OCI-LY1 (cell line): ENCODE results near the gene SNRNP40.

ENCODE experiments used
- H2AFZ ChIP-seq: fragments of 200-600 bp; sonication (generic), shearing (Covaris generic); 2 replicates; pipeline ENCODE4 v1.6.0; 2014; ENCODE audit warnings: antibody characterized with exemption, mild to moderate bottlenecking, low read length
- H3F3A ChIP-seq: fragments of 200-600 bp; sonication (generic), shearing (Covaris generic); 2 replicates; pipeline ENCODE4 v1.6.0; 2014; ENCODE audit warnings: mild to moderate bottlenecking, antibody characterized with exemption, low read length, moderate library complexity; ENCODE audit not compliant: insufficient read depth
- H3K27ac ChIP-seq: fragments of 200-600 bp; sonication (generic); 2 replicates; pipeline ENCODE4 v1.5.1; 2014; ENCODE audit warnings: low read length, mixed run types, mild to moderate bottlenecking, low read depth; ENCODE audit not compliant: poor library complexity, severe bottlenecking
- H3K27me3 ChIP-seq: fragments of 200-600 bp; sonication (generic); 2 replicates; pipeline ENCODE4 v1.6.0; 2014; ENCODE audit warnings: antibody characterized with exemption, mild to moderate bottlenecking, low read length, moderate library complexity; ENCODE audit not compliant: insufficient read depth
- H3K36me3 ChIP-seq: fragments of 200-600 bp; sonication (generic); 2 replicates; pipeline ENCODE4 v1.6.1; 2014; ENCODE audit warnings: mild to moderate bottlenecking, antibody characterized with exemption, low read length, moderate library complexity, mixed read lengths; ENCODE audit not compliant: insufficient read depth
- H3K4me1 ChIP-seq: fragments of 200-600 bp; sonication (generic); 2 replicates; pipeline ENCODE4 v1.5.1; 2014; ENCODE audit warnings: mild to moderate bottlenecking, low read length, moderate library complexity; ENCODE audit not compliant: insufficient read depth, severe bottlenecking
- H3K4me2 ChIP-seq: fragments of 200-600 bp; sonication (generic), shearing (Covaris generic); 2 replicates; pipeline ENCODE4 v1.6.1; 2014; ENCODE audit warnings: low read length
- H3K4me3 ChIP-seq: fragments of 200-600 bp; sonication (generic); 2 replicates; pipeline ENCODE4 v1.5.1; 2014; ENCODE audit warnings: low read length, low read depth, mild to moderate bottlenecking, mixed read lengths; ENCODE audit not compliant: poor library complexity, severe bottlenecking
- H3K79me2 ChIP-seq: fragments of 200-600 bp; shearing (Covaris generic); 2 replicates; pipeline ENCODE4 v1.6.1; 2016; ENCODE audit warnings: mixed run types, low read length, mixed read lengths; ENCODE audit not compliant: insufficient read depth
- H3K9ac ChIP-seq: fragments of 200-600 bp; sonication (generic), shearing (Covaris generic); 2 replicates; pipeline ENCODE4 v1.6.1; 2014; ENCODE audit warnings: mild to moderate bottlenecking, low read length, mixed read lengths
- H3K9me2 ChIP-seq: fragments of 200-600 bp; sonication (generic), shearing (Covaris generic); 2 replicates; pipeline ENCODE4 v1.6.1; 2014; ENCODE audit warnings: low read depth, mild to moderate bottlenecking, low read length, mixed read lengths
- H3K9me3 ChIP-seq: fragments of 200-600 bp; shearing (Covaris generic); 2 replicates; pipeline ENCODE4 v1.6.1; 2014; ENCODE audit warnings: low read length, mixed read lengths
- H4K20me1 ChIP-seq: fragments of 200-600 bp; sonication (generic), shearing (Covaris generic); 2 replicates; pipeline ENCODE4 v1.6.0; 2016; ENCODE audit warnings: mild to moderate bottlenecking, low read length; ENCODE audit not compliant: insufficient read depth
- CTCF ChIP-seq: fragments of 200-600 bp; sonication (generic), shearing (Covaris generic); IDR thresholded peaks from 2 replicates; pipeline ENCODE4 v1.5.1; 2017; ENCODE audit warnings: mild to moderate bottlenecking, antibody characterized with exemption, low read length, moderate library complexity, mixed read lengths
- EZH2 ChIP-seq: fragments of 200-600 bp; sonication (generic), shearing (Covaris generic); IDR thresholded peaks from 2 replicates; pipeline ENCODE4 v1.8.0; 2017; ENCODE audit warnings: borderline replicate concordance, mixed run types, mild to moderate bottlenecking, antibody characterized with exemption, low read length, moderate library complexity, mixed read lengths

The SNRNP40 gene

GRCh38 chr1:31243501-31244286, 52.9 kb downstream of the SNRNP40 start:
- Histone ChIP-seq H3K9me2 (no peaks in the 10 kb centered on the region), H3F3A (no peaks in the 10 kb centered on the region), H3K4me3 (no peak overlapping the region), H3K79me2 (no peaks in the 10 kb centered on the region), H3K9me3 (no peaks in the 10 kb centered on the region), H3K9ac (no peak overlapping the region), H4K20me1 (no peaks in the 10 kb centered on the region), H3K27me3 (peaks cover 12% of the 10 kb centered on the region), H3K4me1 (no peaks in the 10 kb centered on the region), H2AFZ (no peak overlapping the region), H3K27ac (no peak overlapping the region), H3K36me3 (no peaks in the 10 kb centered on the region), H3K4me2 (no peak overlapping the region)
- TF ChIP-seq CTCF = no peak
- TF ChIP-seq EZH2 = no peak

- no peaks in the 10 kb centered on the region for H3K79me2 ChIP-seq
- no peaks in the 10 kb centered on the region for H3F3A ChIP-seq
- TF ChIP-seq EZH2 = no peak
- no peak for TF ChIP-seq CTCF
- peak overlapping the region; percentile 36; the same call in 1 of the 2 replicates for H3K4me2 ChIP-seq
- H3K36me3 ChIP-seq = no peaks in the 10 kb centered on the region
- peaks cover 20% of the 10 kb centered on the region for H3K27me3 ChIP-seq
- no peaks in the 10 kb centered on the region for H3K9me2 ChIP-seq
- H4K20me1 ChIP-seq = no peaks in the 10 kb centered on the region
- no peaks in the 10 kb centered on the region for H3K9me3 ChIP-seq
- H3K4me3 ChIP-seq = no peak overlapping the region
- no peak overlapping the region for H3K9ac ChIP-seq
- H2AFZ ChIP-seq = no peak overlapping the region
- H3K4me1 ChIP-seq = no peaks in the 10 kb centered on the region
- no peak overlapping the region for H3K27ac ChIP-seq
These were observed 55.3 kb downstream of the SNRNP40 start for GRCh38 chr1:31241321-31241720.

GRCh38 chr1:31239653-31240241, 56.8 kb downstream of the SNRNP40 start, which contains the start of gene NKAIN1:
NKAIN1 (minus strand) TSS chr1:31239887; CDS start chr1:31239547, 340 bp downstream.
- Histone ChIP-seq H3K27ac (no peak within 1 kb of the TSS), H3K4me1 (no peaks in the 10 kb centered on the region), H3K9me2 (no peaks in the 10 kb centered on the region), H3K79me2 (no peaks in the 10 kb centered on the region), H3K9ac (no peak within 1 kb of the TSS), H3F3A (no peaks in the 10 kb centered on the region), H3K36me3 (no peaks in the 10 kb centered on the region), H3K27me3 (peaks cover 23% of the 10 kb centered on the region), H4K20me1 (no peaks in the 10 kb centered on the region), H3K4me2 (no peak within 1 kb of the TSS), H3K4me3 (no peak within 1 kb of the TSS), H3K9me3 (no peaks in the 10 kb centered on the region), H2AFZ (no peak within 1 kb of the TSS)
- TF ChIP-seq EZH2 (no peak), CTCF (no peak)
